Naive B cell (primary cell): Measurements from ENCODE around the gene TF. TPM values are rescaled to one million over a fixed set of nuclear protein-coding genes. Genes with fewer than 3 reads are reported as not detected.

Source experiments
- ATAC-seq, 2 donors: fragments of 150-1000 bp; cut with Tn5 transposase; 2 replicates each; pipeline ENCODE4 v1.10.0; 2021; ENCODE audit warnings: low read depth in 2 of 2, mild to moderate bottlenecking in 2 of 2, moderate library complexity in 2 of 2
- DNase-seq: peaks from one replicate; pipeline ENCODE4 v3.0.0; 2022
- H3K27ac Mint-ChIP-seq, 6 donors: one replicate each; pipeline ENCODE4 v1.8.0; 2020 to 2022; ENCODE audit warnings: mild to moderate bottlenecking in 6 of 6, mixed read lengths in 6 of 6, moderate library complexity in 5 of 6, inconsistent platforms in 2 of 6
- H3K27me3 Mint-ChIP-seq, 3 donors: one replicate each; pipeline ENCODE4 v1.8.0; 2021 to 2022; ENCODE audit warnings: mixed read lengths in 3 of 3, mild to moderate bottlenecking in 1 of 3
- H3K36me3 Mint-ChIP-seq, 2 donors: one replicate each; pipeline ENCODE4 v1.8.0; 2020 to 2022; ENCODE audit warnings: mixed read lengths in 2 of 2, inconsistent platforms in 1 of 2, mild to moderate bottlenecking in 1 of 2
- H3K4me1 Mint-ChIP-seq, 3 donors: one replicate each; pipeline ENCODE4 v1.8.0; 2020 to 2022; ENCODE audit warnings: mixed read lengths in 3 of 3, inconsistent platforms in 1 of 3, mild to moderate bottlenecking in 1 of 3, moderate library complexity in 1 of 3
- H3K4me3 Mint-ChIP-seq, 8 donors: one replicate each; pipeline ENCODE4 v1.8.0; 2020 to 2022; ENCODE audit warnings: mild to moderate bottlenecking in 8 of 8, mixed read lengths in 8 of 8, moderate library complexity in 8 of 8, inconsistent platforms in 2 of 8
- H3K9me3 Mint-ChIP-seq, 7 donors: one replicate each; pipeline ENCODE4 v1.8.0; 2020 to 2022; ENCODE audit warnings: mixed read lengths in 7 of 7, mild to moderate bottlenecking in 5 of 7, inconsistent platforms in 2 of 7, moderate library complexity in 1 of 7
- polyA plus RNA-seq, 6 donors: library from polyadenylated mRNA; unstranded; fragments of 300-500 nt; fragmentation: Illumina TruSeq; gene quantifications; one replicate each; pipeline ENCODE4 v1.2.3, GENCODE V29; 2021; ENCODE audit warnings: low read depth in 6 of 6

The TF gene
- polyA plus RNA-seq, 6 donors from 2014 or later = 0.24 to 0.29 TPM; not detected in 4

GRCh38 chr3:133820129-133820528 is 73.9 kb downstream of the TF start:
- ATAC-seq = no peak
- H3K36me3 Mint-ChIP-seq = peaks cover 20 to 24% of the 10 kb centered on the region in 2 donors
- no peaks in the 10 kb centered on the region for H3K27me3 Mint-ChIP-seq

GRCh38 chr3:133820889-133821675 is 74.9 kb downstream of the TF start:
- Mint-ChIP-seq H3K27me3 (no peaks in the 10 kb centered on the region), H3K4me1 (peaks cover 4 to 15% (median 6%) of the 10 kb centered on the region in 3 donors), H3K27ac (peak overlapping the region in 3 of 6 donors; percentile 10 to 72 (median 60)), H3K4me3 (no peak overlapping the region), H3K9me3 (no peaks in the 10 kb centered on the region), H3K36me3 (peaks cover 16 to 28% of the 10 kb centered on the region in 2 donors)
- ATAC-seq (no peak), DNase-seq (no peak)

More at GRCh38 chr3:133820129-133820528, 73.9 kb downstream of the TF start:
- Mint-ChIP-seq H3K27ac (no peak overlapping the region), H3K9me3 (no peaks in the 10 kb centered on the region), H3K4me1 (peaks cover 6 to 15% (median 6%) of the 10 kb centered on the region in 3 donors), H3K4me3 (no peak overlapping the region)
- no peak for DNase-seq

GRCh38 chr3:133821767-133822638 is 75.8 kb downstream of the TF start:
- DNase-seq (no peak), ATAC-seq (no peak)
- Mint-ChIP-seq H3K4me1 (peaks cover 4 to 15% (median 6%) of the 10 kb centered on the region in 3 donors), H3K4me3 (no peak overlapping the region), H3K9me3 (no peaks in the 10 kb centered on the region), H3K27ac (peak overlapping the region in 3 of 6 donors; percentile 82 to 93 (median 84)), H3K27me3 (no peaks in the 10 kb centered on the region), H3K36me3 (peaks cover 16 to 28% of the 10 kb centered on the region in 2 donors)

GRCh38 chr3:133824961-133825485 is 78.8 kb downstream of the TF start:
- Mint-ChIP-seq H3K4me1 (peaks cover 4 to 15% (median 6%) of the 10 kb centered on the region in 3 donors), H3K9me3 (no peaks in the 10 kb centered on the region), H3K36me3 (peaks cover 16 to 28% of the 10 kb centered on the region in 2 donors), H3K27me3 (no peaks in the 10 kb centered on the region), H3K27ac (no peak overlapping the region), H3K4me3 (no peak overlapping the region)
- DNase-seq = no peak
- ATAC-seq = no peak

GRCh38 chr3:133825969-133826727 is 80.0 kb downstream of the TF start:
- H3K36me3 Mint-ChIP-seq = peaks cover 7 to 21% of the 10 kb centered on the region in 2 donors
- no peak for DNase-seq
- ATAC-seq = no peak
- no peaks in the 10 kb centered on the region for H3K9me3 Mint-ChIP-seq
- H3K27me3 Mint-ChIP-seq = no peaks in the 10 kb centered on the region
- peak overlapping the region in 2 of 6 donors; percentile 49 to 77 for H3K27ac Mint-ChIP-seq
- peaks cover 4 to 15% (median 6%) of the 10 kb centered on the region in 3 donors for H3K4me1 Mint-ChIP-seq
- H3K4me3 Mint-ChIP-seq = no peak overlapping the region

- no peak for ATAC-seq
- Mint-ChIP-seq H3K36me3 (peaks cover 7 to 21% of the 10 kb centered on the region in 2 donors), H3K4me1 (peaks cover 2 to 10% (median 4%) of the 10 kb centered on the region in 3 donors), H3K9me3 (no peaks in the 10 kb centered on the region), H3K27ac (no peak overlapping the region), H3K4me3 (no peak overlapping the region), H3K27me3 (no peaks in the 10 kb centered on the region)
- no peak for DNase-seq
These were observed 80.9 kb downstream of the TF start for GRCh38 chr3:133827136-133827535.

- H3K27me3 Mint-ChIP-seq = no peaks in the 10 kb centered on the region
- H3K27ac Mint-ChIP-seq = no peak overlapping the region
- peaks cover 7 to 21% of the 10 kb centered on the region in 2 donors for H3K36me3 Mint-ChIP-seq
- DNase-seq (no peak), ATAC-seq (no peak)
- no peaks in the 10 kb centered on the region for H3K9me3 Mint-ChIP-seq
- H3K4me3 Mint-ChIP-seq = no peak overlapping the region
- H3K4me1 Mint-ChIP-seq = peaks cover 2 to 5% (median 2%) of the 10 kb centered on the region in 3 donors
These were observed 81.5 kb downstream of the TF start for GRCh38 chr3:133827684-133828083.

- Mint-ChIP-seq H3K27me3 (no peaks in the 10 kb centered on the region), H3K36me3 (peaks cover 4 to 16% of the 10 kb centered on the region in 2 donors), H3K9me3 (no peaks in the 10 kb centered on the region), H3K27ac (peak overlapping the region in 1 of 6 donors; percentile 48), H3K4me1 (peaks cover 0 to 2% (median 0%) of the 10 kb centered on the region in 3 donors), H3K4me3 (no peak overlapping the region)
- DNase-seq = no peak
- no peak for ATAC-seq
These were observed 82.5 kb downstream of the TF start for GRCh38 chr3:133828576-133829309.

GRCh38 chr3:133829310-133829707 is 83.1 kb downstream of the TF start:
- peaks cover 0 to 10% of the 10 kb centered on the region in 2 donors for H3K36me3 Mint-ChIP-seq
- ATAC-seq = no peak
- no peaks in the 10 kb centered on the region for H3K9me3 Mint-ChIP-seq
- H3K4me1 Mint-ChIP-seq = peaks cover 0 to 2% (median 0%) of the 10 kb centered on the region in 3 donors
- no peak overlapping the region for H3K4me3 Mint-ChIP-seq
- H3K27ac Mint-ChIP-seq = peak overlapping the region in 1 of 6 donors; percentile 43
- DNase-seq = no peak
- H3K27me3 Mint-ChIP-seq = no peaks in the 10 kb centered on the region

GRCh38 chr3:133830071-133830470 is 83.9 kb downstream of the TF start:
- peak overlapping the region in 1 of 6 donors; percentile 18 for H3K27ac Mint-ChIP-seq
- H3K4me1 Mint-ChIP-seq = peaks cover 0 to 2% (median 0%) of the 10 kb centered on the region in 3 donors
- no peaks in the 10 kb centered on the region for H3K27me3 Mint-ChIP-seq
- peaks cover 0 to 8% of the 10 kb centered on the region in 2 donors for H3K36me3 Mint-ChIP-seq
- ATAC-seq (no peak), DNase-seq (no peak)
- H3K9me3 Mint-ChIP-seq = no peaks in the 10 kb centered on the region
- no peak overlapping the region for H3K4me3 Mint-ChIP-seq

- Mint-ChIP-seq H3K4me3 (no peak overlapping the region), H3K27me3 (no peaks in the 10 kb centered on the region), H3K36me3 (no peaks in the 10 kb centered on the region), H3K27ac (peak overlapping the region in 1 of 6 donors; percentile 15), H3K9me3 (no peaks in the 10 kb centered on the region), H3K4me1 (peaks cover 0 to 2% (median 0%) of the 10 kb centered on the region in 3 donors)
- no peak for ATAC-seq
- DNase-seq = no peak
These were observed 86.0 kb downstream of the TF start for GRCh38 chr3:133831966-133832801.

GRCh38 chr3:133832802-133833144 is 86.6 kb downstream of the TF start:
- H3K27ac Mint-ChIP-seq = no peak overlapping the region
- ATAC-seq (no peak), DNase-seq (no peak)
- peaks cover 0 to 2% (median 0%) of the 10 kb centered on the region in 3 donors for H3K4me1 Mint-ChIP-seq
- no peaks in the 10 kb centered on the region for H3K27me3 Mint-ChIP-seq
- H3K9me3 Mint-ChIP-seq = no peaks in the 10 kb centered on the region
- no peak overlapping the region for H3K4me3 Mint-ChIP-seq
- H3K36me3 Mint-ChIP-seq = no peaks in the 10 kb centered on the region
